Renal pelvis (tissue), 4 donors: Measurements from ENCODE around the gene SLC34A1. TPM values are rescaled to one million over a fixed set of nuclear protein-coding genes. Genes with fewer than 3 reads are reported as not detected.
A peak's percentile ranks its signal among the peaks of the same experiment; 100 is the strongest.
"Not testable (repeated sequence)": the region's sequence is repeated elsewhere in the genome, so short reads cannot be mapped to it uniquely, and the experiment has no call there.

ENCODE experiments used
- DNase-seq: peaks from one replicate; pipeline ENCODE4 v3.0.0-alpha.2; 2013
- polyA plus RNA-seq, 3 donors: library from polyadenylated mRNA; unstranded; fragments of 120-200 nt; gene quantifications; one replicate each; pipeline ENCODE4 v1.2.1, GENCODE V29; 2013; ENCODE audit not compliant: insufficient read length in 3 of 3

SLC34A1 gene
- polyA plus RNA-seq, 3 donors: 215 to 304 (median 249) TPM

DNA sequence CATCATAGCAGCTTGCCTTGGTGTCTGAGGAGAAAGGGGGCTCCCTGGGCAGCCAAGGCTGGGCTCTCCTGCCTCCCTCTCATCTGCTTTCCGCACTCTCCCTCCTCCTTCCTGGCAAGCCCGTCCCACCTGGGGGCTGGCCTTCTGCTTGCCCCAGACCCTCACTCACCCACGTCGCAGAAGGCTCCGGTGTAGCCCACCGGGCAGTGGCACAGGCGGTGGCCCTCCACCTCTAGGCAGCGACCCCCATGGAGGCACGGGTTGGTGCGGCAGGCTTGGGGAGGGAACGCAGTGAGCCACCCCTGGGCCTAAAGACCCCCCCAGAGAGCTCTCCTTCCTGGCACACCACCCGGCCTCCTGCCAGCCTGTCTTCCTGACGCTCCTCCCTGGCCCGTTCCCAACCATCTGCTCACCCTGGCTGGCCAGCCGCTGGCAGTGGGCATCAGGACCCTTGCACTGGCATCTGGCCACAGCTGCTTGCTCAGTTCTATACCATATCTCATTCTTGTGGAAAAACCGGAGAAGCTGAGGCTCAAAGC, 20.5 kb downstream of the SLC34A1 start:
- DNase-seq: no peak

DNA sequence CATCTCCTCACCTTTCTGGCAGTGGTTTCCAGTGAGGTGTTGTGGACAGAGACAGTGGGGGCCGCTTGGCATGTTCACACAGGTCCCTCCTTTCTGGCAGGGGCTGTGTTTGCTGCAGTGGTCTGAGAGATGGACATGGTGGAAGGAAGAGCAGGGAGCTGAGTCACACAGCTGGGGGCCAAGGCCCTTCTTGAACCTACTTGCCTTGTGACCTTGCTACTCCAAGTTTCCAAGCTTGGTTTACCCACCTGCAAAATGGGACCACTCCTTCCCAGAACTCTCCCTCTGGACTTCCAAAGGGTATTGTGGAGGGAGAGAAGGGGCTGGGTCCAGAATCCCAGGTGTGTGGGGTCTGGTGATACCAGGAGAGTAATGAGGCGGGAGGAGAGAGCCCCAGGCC, 21.1 kb downstream of the SLC34A1 start:
- no peak for DNase-seq

DNA sequence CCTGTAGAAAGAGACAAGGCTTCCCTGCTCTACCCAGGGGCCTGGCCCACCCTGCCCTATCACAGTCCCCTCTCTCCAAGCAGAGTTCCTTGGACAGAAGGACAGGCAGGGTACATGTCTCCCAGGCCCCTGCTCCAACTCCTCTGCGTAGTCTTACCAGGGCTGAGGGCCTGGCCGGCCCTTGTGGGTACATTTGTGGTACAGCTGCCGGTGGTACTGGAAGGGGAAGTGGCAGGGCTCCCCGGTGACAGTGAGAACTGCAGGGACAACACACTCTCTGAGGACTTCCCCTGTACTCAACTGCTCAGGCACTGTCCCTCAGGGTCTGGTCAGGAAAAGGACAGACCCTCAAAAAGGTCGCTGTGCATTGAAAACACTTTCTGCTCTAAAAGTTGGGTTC, 21.6 kb downstream of the SLC34A1 start:
- DNase-seq: no peak

DNA sequence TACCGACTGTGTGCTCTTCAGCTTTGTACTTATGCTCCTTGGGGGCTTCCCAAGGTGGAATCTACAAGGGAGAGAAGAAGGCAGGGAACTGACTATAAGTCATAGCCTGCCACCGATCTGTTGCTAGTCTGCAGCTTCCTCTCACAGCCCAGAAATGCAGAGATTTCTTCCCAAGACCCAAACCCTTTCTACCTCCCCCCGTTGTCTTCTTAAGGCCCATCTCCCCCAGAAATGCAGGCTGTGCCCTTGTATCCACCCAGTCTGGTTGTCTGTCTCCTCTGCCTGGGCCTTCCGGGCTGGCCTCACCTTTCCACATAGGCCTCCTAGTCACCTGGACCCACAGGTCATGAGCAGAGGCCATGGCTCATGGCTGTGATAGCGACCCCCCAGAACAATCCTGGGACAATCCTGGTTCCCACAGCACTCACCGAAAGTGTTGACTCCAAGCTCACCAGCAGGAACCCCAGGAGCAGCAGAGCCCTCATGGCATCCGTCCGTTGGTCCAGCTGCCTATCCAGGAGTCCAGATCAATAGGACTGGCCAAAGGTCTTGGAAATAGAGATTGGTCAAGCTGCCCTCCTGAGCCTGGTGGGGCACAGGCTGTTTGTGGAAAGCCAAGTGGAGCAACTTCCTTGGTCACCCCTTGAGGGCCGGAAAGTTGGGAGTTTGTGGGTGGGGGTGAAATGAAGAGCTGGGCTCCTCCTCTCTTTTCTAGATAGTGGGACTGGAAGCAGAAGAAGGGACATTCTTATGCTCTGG, 25.0 kb downstream of the SLC34A1 start, which contains the start of gene F12:
Gene F12 (minus strand): TSS at position 522 of the 759 bp plus-strand sequence. CDS start 37 bp downstream, at position 485.
- DNase-seq: no peak

DNA sequence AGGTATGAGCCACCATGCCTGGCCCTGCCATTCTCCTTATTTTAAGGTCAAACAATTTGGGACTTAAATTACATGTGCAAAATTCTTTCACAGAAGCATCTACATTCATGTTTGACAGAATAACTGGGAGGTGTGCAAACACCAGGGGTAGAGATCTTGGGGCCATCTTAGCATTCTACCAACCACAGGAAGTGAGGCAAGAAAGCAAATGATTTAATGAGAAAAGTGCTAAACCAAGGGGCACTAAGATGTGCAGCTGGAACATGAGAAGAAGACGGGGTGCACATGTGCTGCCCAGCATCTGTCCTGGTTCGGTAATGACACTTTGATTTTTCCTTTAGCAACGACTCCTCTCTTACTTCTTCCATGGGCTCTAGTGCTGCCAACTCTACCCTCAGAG, 26.3 kb downstream of the SLC34A1 start:
- DNase-seq: no peak

DNA sequence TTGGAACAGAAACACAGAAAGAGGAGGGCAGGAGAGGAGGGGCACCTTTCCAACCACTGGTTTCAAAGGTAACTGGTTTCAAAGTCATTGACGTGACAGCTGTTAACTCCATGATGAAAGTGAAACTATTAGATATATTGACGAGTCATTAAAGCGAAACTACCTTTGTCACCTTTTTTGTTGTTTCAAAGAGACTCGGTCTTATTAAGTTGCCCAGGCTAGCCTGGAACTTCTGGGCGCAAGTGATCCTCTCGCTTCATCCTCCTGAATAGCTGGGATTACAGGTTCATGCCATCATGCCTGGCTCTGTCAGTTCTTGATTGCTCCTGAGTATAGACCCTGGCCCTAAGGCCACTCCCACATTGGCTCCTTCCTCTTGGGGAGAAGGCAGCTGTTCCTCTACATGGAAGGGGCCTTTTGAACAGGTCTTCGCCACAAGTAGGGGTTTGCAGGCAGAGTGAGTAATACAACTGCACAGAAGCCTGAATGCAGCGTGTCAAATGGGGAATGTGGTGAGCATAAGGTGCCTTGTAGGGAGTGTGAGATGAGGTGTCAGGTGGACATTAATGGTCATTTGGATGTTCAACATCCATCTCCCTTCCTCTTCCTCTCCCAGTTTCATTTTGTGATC, 28.5 kb downstream of the SLC34A1 start:
- DNase-seq: no peak

DNA sequence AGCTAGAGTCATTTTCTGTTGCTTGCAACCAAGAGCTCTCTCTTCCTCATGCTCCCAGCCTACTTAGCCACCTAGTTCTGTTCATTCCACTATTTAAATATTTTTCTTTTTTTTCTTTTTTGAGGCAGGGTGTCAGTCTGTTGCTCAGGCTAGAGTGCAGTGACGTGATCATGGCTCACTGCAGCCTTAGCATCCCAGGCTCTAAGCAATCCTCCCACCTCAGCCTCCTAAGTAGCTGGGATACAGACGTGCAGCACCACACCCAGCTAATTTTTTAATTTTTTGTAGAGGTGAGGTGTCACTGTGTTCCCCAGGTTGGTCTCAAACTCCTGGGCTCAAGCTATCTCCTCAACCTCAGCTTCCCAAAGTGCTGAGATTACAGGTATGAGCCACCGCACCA, 30.2 kb downstream of the SLC34A1 start:
- no peak for DNase-seq

DNA sequence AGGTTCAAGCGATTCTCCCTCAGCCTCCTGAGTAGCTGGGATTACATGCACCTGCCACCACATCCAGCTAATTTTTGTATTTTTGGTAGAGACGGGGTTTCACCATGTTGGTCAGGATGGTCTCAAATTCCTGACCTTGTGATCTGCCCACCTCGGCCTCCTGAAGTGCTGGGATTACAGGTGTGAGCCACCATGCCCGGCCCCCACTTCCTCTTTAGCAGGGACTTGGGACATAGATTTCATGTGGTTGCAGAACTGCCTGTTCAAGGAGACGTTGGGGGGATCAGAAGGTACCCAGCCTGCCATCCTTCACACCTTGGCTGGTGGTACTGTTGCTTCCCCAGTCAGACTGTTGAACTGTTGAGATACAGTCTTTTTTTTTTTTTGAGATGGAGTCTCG, 32.8 kb downstream of the SLC34A1 start:
- not testable (repeated sequence) for DNase-seq

DNA sequence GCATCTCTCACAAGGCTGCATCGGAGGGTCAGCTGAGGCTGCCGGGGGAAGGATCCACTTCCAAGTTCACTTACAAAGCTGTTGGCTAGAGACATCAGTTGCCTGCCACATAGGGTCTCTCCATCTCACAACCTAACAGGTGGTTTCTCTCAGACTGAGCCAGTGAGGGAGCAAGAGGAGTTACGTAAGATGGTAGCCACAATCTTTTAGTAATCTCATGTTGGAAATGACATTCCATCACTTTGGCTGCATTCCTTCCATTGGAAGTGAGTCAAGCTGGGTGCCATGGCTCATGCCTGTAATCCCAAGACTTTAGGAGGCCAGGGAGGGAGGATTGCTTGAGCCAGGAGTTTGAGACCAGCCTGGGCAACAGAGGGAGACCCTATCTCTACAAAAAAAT, 34.8 kb downstream of the SLC34A1 start:
- DNase-seq: no peak

DNA sequence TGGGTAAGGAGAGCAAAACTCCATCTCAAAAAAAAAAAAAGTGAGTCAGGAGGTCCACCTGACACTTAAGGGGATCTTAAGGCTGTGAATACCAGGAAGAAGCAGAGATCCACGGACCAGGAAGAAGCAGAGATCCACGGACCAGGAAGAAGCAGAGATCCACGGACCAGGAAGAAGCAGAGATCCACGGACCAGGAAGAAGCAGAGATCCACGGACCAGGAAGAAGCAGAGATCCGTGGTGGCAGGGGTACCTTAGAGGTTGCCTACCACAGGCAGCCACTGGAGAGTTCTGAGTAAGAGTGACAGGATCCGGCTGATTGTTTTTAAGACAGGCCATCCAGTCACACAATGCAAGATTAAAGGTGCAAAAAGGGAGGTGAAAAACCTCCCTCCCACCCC, 36.2 kb downstream of the SLC34A1 start:
- DNase-seq: not testable (repeated sequence)

DNA sequence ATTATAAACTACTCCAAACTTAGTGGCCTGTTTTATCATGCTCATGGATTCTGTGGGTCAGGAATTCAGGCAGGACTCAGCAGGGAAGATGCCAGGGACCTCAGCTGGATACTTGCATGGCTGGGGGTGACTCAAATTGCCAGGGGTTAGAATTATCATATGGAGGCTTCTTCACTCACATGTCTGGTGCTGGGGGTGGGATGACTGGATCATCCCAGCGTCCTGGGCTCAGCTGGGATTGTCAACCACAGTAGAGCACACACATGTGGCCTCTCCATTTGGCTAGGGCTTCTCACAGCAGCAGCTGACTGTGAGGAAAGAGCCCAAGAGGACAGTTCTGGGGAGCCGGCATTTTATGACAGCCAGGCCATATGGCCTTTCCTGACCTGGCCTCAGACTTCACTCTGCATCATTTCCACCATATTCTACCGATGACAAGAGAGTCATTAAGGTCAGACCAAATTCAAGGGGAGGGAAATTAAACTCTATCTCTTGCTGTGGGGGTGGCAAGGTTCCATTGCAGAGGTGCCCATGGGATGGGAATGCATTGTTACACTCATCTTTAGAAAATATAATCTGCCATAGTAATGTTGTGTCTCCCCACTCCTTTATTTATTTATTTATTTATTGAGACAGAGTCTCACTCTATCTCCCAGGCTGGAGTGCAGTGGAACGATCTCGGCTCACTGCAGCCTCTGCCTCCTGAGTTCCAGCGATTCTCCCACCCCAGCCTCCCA, 37.0 kb downstream of the SLC34A1 start:
- DNase-seq: no peak

DNA sequence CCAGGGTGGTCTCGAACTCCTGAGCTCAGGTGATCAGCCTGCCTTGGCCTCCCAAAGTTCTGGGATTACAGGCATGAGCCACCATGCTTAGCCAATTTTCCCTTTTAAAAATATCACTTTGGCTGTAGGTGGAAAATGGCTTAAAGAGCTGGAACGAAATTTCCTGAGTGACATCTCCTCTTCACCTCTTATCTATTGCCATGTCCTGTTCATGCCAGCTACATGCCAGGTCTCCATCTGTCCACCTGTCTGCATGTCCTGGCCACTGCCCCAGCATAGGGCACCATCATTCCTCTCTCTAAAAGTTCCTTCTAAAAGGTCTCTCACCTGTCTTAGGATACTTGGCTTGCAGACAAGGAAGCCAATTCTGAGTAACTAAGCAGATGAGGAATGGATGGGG, 39.4 kb downstream of the SLC34A1 start:
- no peak for DNase-seq

DNA sequence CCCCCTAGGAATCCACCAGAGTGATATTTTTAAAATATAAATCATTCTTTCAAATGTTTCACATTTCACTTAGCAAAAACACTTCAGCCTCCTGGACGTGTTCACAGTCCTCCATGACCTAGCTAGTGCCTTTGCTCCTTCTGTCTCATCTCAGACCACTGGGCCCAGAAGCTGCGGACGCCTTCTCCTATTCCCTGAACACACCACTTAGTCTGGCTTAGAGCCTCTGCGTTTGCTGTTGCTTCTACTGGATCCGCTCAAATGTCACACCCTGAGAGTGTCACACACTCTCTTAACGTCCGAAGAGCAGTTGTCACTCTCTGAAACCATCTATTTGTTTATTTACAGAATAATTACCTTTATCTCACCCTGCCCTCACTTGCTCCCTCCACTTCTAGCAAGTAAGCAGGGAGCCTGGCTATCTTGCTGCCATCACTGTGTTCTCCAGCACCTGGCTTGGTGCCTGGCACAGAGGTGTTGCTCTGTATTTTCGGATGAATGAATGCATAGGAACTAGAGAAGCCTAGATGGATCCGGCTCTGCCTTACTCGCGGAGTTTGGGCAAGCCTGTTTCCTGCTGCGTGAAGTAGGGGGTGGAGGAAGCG, 41.1 kb downstream of the SLC34A1 start:
- no peak for DNase-seq

DNA sequence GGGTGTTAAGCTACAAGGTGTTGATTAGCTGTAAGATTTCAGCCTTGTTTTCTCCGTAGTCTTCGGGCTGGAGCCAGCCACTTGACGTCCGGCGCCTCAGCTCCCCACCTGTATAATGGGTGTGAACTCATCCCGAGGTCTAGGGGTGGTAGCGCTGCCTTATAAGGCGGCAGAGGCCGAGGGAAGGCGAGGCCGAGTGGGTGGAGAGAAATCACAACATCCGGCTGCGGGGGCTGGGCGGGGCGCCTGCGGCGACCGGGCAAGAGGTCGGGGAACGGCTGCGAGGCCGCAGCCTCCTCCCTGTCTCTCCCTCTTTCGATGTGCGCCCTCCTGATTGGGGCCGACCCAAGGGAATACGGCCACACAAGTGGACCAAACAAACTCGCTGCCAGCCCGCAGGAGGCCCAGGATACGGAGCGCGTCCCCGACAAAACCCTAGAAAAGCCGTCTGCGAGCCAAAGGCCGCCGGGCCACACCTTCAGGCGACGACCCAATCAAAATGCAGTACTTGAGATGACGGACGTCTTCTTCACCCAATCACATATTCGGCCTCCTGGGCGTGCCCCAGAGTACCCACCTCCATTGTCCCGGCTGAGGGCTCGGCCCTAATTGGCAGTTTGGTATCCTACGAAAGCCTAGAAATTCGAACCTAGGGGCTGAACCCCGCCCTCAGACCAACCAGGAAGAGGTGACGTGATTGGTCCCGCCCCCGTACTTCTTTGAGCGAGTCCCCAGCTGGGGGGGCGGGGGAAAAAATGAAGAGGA, 41.7 kb downstream of the SLC34A1 start:
- peak; percentile 100 for DNase-seq

DNA sequence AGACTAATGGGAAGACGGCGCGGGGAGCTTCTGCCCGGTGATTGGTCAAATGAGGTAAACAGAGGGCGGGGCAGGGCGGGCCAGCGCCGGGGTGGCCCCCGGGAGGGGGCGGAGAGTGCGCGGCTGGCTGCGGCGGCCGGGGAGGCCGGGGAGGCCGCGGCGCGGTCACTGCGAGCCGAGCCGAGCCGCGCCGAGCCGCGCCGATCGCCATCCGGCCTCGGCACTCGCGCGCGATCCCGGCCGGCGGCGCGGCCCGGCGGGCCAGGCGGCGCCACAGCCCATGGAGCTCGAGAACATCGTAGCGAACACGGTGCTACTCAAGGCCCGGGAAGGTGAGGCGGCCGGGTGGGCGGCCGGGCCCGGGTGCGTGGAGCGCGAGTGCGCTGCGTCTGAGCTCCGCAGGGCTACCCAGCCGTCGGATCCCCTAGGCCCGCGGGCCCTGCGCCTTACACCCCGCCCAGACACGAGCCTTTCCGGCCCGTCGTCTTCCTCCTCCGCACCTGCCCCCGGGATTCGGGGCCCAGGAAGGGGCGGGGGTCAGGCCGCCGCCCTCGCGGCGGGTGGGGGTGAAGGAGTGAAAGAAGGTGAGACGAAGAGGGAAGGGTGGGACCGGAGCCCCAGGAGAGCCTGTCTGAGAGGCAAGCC, 42.5 kb downstream of the SLC34A1 start, which contains the start of gene GRK6:
Gene GRK6 (plus strand): TSS at position 111 of the 645 bp plus-strand sequence. CDS start 170 bp downstream, at position 281.
- no peak for DNase-seq

DNA sequence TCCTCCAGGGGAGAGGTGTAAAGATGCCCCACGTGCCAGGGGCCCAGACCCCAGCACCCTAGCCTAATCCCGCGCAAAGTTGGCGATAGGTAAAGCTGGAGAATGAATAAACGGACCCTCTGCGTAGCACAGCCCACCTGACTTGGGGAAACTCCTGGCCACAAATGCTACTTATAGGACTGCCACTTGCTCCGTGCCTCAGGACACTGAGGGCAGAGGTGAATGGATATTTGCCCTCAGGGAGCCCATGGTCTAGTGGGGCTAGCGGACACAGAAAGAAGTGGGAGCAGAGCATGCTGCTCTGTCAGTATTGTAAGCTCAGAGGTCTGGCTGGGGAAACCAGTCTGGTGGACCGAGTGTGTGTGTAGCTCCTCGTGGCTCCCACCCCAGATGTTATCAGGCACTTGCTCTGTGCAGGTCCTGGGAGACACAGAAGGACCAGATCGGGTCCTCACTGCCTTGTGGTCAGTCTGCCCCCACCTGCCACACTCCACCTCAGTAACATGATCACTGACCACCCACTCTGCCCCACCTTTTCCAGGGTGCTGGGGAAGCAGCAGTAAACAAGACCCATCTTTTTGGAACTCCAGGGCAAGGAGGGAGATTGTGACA, 43.1 kb downstream of the SLC34A1 start:
- no peak for DNase-seq

DNA sequence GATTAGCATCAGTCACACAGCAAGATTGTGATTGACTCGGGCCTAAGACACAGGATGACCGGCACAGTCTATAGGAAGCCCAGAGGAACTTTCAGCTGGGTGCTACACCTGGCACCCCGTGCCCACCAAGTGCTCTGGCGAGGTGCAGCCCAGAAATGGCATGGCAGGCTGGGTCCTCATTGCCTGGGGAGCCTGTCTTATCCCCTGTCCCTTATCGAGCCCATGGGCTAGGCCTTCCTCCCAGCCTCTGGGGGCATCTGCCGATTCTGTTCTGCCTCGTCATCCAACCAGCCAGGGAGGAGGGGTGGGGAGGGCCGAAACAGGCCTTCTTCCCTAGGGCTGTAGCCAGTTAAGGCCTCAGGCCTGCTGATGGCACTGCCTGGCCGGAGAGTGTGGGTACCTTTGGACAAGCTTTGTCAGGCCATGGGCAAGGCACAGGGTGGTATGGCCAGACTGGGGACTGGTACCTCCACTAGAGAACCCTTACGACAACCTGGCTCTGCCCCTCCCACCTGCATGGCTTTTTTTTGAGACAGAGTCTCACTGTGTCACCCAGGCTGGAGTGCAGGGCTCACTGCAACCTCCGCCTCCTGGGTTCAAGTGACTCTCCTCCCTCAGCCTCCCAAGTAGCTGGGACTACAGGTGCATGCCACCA, 43.8 kb downstream of the SLC34A1 start:
- no peak for DNase-seq

DNA sequence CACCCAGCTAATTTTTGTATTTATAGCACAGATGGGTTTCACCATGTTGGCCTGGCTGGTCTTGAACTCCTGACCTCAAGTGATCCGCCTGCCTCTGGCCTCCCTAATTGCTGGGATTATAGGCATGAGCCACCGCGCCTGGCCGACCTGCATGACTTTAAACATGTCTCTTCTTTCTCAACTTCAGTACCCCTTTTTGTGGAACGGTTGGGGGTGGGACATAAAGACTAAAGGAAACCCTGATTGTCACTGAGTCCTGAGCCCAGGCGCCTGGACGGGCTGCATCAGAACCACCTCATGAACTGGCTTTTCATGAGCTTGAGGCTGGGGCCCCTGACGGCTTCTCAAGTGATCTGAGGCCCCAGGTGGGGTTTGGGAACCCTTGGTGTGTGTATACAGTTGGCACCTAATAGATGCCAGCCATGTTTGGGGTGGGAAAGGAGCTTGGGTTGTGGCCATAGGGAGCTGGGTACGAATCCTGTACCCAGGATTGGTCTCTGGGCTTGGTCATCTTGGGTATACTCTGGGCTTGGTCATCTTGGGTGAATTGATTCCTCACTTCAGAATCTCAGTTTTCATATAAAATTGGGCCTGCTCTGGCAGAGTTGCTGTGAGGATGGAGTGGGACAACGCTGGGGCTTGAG, 44.5 kb downstream of the SLC34A1 start:
- DNase-seq: no peak
